HG02852 (cell line): ENCODE measurements around the gene WDFY2.

Experiments used
- ATAC-seq: cut with Tn5 transposase; IDR thresholded peaks from one replicate; pipeline ENCODE4 v1.9.1; 2021; ENCODE audit warnings: mild to moderate bottlenecking, moderate library complexity; ENCODE audit not compliant: unreplicated experiment

Gene WDFY2

GRCh38 chr13:51764184-51765141 lies 180.2 kb downstream of the WDFY2 start:
- peak; percentile 85 for ATAC-seq

GRCh38 chr13:51765142-51765515 lies 180.9 kb downstream of the WDFY2 start:
- no peak for ATAC-seq

DNA sequence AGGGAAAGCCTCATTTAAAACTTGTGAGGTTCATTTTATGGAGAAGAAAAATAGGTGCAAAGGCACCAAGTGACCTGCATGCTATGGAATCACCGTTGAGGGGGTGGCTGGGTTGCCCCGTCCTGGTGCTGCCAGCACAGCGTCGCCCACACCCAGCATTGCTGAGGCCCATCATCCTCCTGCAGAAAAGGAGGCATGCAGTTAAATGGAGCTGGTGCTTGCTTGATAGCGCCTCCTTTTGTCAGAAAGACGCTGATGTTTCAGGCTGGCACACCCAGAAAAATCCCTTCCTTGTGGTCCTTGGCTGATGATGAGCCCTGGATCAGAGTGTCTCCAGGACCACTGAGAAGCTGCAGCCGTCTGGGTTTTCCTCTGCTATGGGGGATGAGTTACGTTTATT lies 182.8 kb downstream of the WDFY2 start:
- no peak for ATAC-seq

- no peak for ATAC-seq
These were observed 184.2 kb downstream of the WDFY2 start for GRCh38 chr13:51768378-51768921.

DNA sequence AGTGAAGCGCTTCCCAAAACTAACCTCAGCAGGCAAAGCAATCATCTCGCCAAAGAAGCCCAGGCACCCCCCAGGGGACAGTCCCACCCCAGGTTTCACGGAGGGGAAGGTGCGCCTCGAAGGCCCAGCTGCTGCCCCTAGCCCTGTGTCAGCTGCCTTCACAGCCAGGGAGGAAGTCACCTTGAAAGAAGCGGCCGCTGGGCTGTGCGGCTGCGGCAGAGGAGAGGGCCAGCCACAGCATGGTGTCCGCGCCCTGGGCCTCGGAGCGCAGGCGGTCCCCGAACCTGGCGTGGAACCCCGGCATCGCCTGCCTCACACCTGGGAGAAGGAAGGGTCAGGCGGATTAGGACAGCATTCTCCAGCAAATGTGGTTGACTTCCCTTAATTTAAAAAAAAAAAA lies 184.7 kb downstream of the WDFY2 start:
- ATAC-seq, result no peak

GRCh38 chr13:51769455-51770127 lies 185.3 kb downstream of the WDFY2 start:
- ATAC-seq, result no peak

DNA sequence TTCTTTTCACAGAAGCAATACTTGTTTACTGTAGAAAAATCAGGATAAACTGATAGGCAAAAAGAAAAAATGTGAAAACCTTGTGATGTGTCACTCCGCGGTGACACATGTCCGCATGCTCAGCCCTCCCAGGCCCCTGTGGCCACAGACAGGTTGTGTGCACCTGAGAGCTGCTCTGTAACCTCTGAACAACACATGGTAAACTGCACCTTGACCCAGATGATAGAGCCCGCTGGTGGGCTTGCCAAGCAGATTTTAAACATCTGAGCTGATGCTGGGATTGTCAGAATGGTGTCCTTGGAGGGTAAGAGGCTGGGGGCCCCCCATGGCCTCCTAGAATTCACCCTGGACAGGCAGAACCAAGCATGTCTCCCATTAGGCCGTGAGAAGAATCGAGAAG lies 185.9 kb downstream of the WDFY2 start:
- ATAC-seq, result no peak

DNA sequence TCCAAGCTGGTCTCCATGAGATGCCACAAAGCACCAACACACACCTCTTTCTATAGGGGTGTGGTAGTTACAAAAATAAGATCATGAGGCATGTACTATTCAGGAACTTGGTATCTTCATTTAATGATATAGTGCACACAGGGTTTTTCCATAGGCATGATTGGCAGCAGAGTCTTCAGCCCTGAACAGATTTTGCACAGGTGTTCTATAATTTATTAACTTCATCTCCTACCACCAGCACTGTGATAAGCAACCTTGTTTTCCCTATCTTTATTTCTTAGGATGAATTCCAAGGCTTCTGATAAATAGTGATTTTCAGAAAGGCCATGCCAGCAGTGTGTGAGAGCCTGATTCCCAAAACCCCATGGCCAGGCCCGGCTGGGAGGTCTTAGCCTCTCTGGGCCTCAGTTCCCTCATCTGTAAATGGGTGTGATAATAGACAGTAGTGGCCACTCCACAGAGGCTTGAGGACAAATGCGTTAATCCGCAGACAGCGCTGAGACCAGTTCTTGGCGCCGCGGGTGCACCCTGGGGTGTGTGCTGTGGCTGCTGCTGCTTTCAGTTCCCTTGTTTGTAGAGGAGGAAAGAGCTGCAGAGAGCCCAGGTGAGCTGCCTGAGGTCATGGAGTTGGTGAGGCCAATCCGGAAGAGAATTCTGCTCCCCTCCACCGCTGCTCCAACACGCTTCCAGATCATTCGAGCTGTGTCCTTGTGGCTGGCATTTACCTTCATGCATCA lies 186.6 kb downstream of the WDFY2 start:
- ATAC-seq, result peak; percentile 74

- no peak for ATAC-seq
These were observed 187.3 kb downstream of the WDFY2 start for GRCh38 chr13:51771418-51772104.

GRCh38 chr13:51772105-51772455 lies 187.8 kb downstream of the WDFY2 start:
- no peak for ATAC-seq

GRCh38 chr13:51772781-51773180 lies 188.5 kb downstream of the WDFY2 start:
- no peak for ATAC-seq

- no peak for ATAC-seq
These were observed 189.3 kb downstream of the WDFY2 start for GRCh38 chr13:51773515-51773914.

- no peak for ATAC-seq
These were observed 191.9 kb downstream of the WDFY2 start for GRCh38 chr13:51776179-51776578.

- ATAC-seq, result no peak
These were observed 193.7 kb downstream of the WDFY2 start for GRCh38 chr13:51777921-51778320.

- no peak for ATAC-seq
These were observed 194.1 kb downstream of the WDFY2 start for GRCh38 chr13:51778392-51778791.

- no peak for ATAC-seq
These were observed 195.8 kb downstream of the WDFY2 start for GRCh38 chr13:51780099-51780498.

DNA sequence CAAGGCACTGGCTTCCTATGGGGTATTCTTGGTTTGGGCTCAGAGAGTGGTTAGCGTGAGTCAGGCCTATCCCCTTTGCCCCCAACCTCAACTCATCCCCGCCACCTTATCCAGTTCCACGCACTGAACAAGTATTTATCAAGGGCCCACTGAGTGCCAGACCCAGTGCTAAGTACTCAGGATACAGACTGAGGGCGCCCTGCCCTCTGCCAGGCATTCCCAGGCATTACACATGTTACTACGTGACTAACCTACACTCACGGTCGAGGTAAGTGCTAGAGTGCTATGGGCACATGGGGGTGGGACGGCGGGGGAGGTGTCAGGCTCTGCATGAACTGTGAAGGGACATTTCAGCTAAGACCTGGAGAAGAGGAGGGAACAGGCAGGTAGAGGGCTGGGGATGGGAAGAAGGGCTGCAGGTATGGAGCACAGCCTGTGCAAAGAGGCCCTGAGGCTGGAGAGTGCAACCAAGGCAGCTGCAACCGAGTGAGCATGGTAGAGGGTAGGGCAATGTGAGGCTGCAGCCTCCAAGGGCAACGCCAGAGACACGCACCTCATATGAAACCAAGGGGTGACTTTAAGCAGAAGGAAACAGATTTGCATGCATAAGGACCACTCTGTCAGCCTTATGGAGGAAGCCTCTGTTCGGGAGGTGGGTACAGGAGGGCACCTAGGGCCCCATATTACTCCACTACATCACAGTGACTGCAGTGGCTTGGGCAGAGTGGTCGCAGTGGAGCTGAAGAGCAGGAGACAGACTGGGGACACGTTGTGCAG lies 197.2 kb downstream of the WDFY2 start:
- ATAC-seq, result no peak

GRCh38 chr13:51782026-51782710 lies 197.9 kb downstream of the WDFY2 start:
- no peak for ATAC-seq

DNA sequence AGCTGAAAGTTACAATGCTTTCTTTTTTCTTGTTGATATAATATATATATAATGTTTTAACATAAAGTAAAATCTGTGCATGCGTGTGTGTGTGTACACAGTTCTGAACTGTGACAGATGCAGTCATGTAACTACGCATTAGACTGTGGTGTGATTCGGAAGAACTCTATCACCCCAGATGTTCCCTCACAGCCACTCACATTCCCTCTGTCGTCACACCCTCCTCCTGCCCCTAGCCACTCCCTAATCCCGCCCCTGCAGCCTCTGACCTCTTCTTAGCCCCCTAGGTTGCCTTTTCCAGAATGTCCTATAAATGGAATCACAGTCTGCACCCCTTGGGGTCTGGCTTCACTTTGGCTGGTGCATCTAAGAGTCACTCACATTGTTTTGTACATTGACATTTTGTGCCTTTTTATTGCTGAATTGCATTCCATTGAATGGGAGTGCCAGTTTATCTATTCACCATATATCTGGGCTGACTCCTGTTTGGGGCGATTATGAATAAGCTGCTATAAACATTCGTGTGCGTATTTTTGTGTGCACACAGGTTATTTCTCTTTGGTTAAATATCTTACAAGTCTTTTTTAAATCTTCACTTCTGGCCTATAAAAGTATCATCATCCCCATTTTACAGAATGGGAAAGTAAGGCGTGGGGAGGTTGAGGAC lies 199.3 kb downstream of the WDFY2 start:
- ATAC-seq, result no peak
